ENCODE measurements around the gene NPTX1.

DNA sequence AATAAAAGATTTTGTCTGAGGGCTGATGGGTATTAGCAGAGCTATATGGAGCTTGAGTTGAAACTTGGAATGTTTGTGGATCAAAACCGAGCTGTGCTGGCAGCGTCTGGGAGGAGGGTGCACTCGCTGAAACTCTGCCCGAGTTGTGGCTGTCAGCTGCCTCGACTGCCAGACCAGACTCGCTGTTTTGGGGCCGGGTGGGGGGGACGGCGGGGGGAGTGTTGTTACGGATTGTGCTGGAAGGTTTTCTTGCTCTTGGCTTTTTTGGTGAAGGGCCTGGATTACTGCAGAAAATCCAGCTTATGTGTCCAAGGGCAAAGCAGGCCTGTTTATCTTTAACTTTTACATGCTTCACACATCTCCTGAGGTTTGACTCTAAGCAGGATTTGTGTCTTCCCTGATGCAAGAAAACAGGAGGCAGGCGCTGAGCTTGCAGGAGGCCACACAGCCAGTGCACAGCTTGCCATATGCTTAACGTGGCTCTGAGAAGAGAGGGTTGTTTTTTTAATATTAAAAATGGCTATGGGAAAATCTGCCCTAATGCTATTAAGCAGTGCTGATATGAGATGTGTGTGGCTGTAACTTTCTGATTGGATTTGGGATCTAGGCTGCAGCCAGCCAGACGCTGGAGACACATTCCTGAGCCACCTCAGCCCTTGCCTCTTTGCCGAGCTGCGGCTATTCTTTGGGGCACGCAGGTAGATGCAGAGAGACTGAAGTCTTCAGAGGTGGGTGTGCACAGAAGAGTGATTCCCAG is 47.7 kb upstream of the NPTX1 start:
- TF ChIP-seq EP300 (conservative IDR thresholded peaks at IDR 0.05; ENCODE audit: poor library complexity, severe bottlenecking) (no peak), RAD21 (conservative IDR thresholded peaks at IDR 0.05) (no peak), MXI1 (conservative IDR thresholded peaks at IDR 0.05; ENCODE audit: poor library complexity, severe bottlenecking) (no peak), TAF1 (IDR thresholded peaks at IDR 0.05; ENCODE audit: low read depth) (no peak), EZH2 (IDR thresholded peaks at IDR 0.05; ENCODE audit: borderline replicate concordance, insufficient read depth, low read length, poor library complexity, severe bottlenecking) (no peak), POLR2AphosphoS5 (IDR thresholded peaks at IDR 0.05) (no peak)
- TF ChIP-seq, protein P1, sequence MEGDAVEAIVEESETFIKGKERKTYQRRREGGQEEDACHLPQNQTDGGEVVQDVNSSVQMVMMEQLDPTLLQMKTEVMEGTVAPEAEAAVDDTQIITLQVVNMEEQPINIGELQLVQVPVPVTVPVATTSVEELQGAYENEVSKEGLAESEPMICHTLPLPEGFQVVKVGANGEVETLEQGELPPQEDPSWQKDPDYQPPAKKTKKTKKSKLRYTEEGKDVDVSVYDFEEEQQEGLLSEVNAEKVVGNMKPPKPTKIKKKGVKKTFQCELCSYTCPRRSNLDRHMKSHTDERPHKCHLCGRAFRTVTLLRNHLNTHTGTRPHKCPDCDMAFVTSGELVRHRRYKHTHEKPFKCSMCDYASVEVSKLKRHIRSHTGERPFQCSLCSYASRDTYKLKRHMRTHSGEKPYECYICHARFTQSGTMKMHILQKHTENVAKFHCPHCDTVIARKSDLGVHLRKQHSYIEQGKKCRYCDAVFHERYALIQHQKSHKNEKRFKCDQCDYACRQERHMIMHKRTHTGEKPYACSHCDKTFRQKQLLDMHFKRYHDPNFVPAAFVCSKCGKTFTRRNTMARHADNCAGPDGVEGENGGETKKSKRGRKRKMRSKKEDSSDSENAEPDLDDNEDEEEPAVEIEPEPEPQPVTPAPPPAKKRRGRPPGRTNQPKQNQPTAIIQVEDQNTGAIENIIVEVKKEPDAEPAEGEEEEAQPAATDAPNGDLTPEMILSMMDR (IDR thresholded peaks at IDR 0.05; ENCODE audit: poor library complexity, severe bottlenecking), result no peak
- TF ChIP-seq, protein P2, sequence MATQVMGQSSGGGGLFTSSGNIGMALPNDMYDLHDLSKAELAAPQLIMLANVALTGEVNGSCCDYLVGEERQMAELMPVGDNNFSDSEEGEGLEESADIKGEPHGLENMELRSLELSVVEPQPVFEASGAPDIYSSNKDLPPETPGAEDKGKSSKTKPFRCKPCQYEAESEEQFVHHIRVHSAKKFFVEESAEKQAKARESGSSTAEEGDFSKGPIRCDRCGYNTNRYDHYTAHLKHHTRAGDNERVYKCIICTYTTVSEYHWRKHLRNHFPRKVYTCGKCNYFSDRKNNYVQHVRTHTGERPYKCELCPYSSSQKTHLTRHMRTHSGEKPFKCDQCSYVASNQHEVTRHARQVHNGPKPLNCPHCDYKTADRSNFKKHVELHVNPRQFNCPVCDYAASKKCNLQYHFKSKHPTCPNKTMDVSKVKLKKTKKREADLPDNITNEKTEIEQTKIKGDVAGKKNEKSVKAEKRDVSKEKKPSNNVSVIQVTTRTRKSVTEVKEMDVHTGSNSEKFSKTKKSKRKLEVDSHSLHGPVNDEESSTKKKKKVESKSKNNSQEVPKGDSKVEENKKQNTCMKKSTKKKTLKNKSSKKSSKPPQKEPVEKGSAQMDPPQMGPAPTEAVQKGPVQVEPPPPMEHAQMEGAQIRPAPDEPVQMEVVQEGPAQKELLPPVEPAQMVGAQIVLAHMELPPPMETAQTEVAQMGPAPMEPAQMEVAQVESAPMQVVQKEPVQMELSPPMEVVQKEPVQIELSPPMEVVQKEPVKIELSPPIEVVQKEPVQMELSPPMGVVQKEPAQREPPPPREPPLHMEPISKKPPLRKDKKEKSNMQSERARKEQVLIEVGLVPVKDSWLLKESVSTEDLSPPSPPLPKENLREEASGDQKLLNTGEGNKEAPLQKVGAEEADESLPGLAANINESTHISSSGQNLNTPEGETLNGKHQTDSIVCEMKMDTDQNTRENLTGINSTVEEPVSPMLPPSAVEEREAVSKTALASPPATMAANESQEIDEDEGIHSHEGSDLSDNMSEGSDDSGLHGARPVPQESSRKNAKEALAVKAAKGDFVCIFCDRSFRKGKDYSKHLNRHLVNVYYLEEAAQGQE (IDR thresholded peaks at IDR 0.05; ENCODE audit: borderline replicate concordance), result no peak

All from neural cell (in vitro differentiated cells).